Measurements from ENCODE around the gene KCNJ1. TPM values are rescaled to one million over a fixed set of nuclear protein-coding genes. Genes with fewer than 3 reads are reported as not detected.

The KCNJ1 gene
- total and polyA plus RNA-seq, 9 of the 15 experiments (the other 6 are each of a cell fraction or from before 2014, with no cell fraction given), result not detected

GRCh38 chr11:128814856-128815705 is 52.0 kb downstream of the KCNJ1 start (continued):
- TF ChIP-seq, protein P1, sequence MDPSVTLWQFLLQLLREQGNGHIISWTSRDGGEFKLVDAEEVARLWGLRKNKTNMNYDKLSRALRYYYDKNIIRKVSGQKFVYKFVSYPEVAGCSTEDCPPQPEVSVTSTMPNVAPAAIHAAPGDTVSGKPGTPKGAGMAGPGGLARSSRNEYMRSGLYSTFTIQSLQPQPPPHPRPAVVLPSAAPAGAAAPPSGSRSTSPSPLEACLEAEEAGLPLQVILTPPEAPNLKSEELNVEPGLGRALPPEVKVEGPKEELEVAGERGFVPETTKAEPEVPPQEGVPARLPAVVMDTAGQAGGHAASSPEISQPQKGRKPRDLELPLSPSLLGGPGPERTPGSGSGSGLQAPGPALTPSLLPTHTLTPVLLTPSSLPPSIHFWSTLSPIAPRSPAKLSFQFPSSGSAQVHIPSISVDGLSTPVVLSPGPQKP (CRISPR knock-in tag; IDR thresholded peaks at IDR 0.05), result no peak
- TF ChIP-seq POLR2H (tag; IDR thresholded peaks at IDR 0.05; ENCODE audit: low read depth) (no peak), NCOA1 (IDR thresholded peaks at IDR 0.05; ENCODE audit: low read depth) (no peak), CBFA2T3 (IDR thresholded peaks at IDR 0.05) (no peak), ZNF707 (CRISPR knock-in tag; conservative IDR thresholded peaks at IDR 0.05) (no peak)
- TF ChIP-seq, protein P2, sequence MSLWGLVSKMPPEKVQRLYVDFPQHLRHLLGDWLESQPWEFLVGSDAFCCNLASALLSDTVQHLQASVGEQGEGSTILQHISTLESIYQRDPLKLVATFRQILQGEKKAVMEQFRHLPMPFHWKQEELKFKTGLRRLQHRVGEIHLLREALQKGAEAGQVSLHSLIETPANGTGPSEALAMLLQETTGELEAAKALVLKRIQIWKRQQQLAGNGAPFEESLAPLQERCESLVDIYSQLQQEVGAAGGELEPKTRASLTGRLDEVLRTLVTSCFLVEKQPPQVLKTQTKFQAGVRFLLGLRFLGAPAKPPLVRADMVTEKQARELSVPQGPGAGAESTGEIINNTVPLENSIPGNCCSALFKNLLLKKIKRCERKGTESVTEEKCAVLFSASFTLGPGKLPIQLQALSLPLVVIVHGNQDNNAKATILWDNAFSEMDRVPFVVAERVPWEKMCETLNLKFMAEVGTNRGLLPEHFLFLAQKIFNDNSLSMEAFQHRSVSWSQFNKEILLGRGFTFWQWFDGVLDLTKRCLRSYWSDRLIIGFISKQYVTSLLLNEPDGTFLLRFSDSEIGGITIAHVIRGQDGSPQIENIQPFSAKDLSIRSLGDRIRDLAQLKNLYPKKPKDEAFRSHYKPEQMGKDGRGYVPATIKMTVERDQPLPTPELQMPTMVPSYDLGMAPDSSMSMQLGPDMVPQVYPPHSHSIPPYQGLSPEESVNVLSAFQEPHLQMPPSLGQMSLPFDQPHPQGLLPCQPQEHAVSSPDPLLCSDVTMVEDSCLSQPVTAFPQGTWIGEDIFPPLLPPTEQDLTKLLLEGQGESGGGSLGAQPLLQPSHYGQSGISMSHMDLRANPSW (CRISPR knock-in tag; IDR thresholded peaks at IDR 0.05), result no peak
- TF ChIP-seq, protein P3, sequence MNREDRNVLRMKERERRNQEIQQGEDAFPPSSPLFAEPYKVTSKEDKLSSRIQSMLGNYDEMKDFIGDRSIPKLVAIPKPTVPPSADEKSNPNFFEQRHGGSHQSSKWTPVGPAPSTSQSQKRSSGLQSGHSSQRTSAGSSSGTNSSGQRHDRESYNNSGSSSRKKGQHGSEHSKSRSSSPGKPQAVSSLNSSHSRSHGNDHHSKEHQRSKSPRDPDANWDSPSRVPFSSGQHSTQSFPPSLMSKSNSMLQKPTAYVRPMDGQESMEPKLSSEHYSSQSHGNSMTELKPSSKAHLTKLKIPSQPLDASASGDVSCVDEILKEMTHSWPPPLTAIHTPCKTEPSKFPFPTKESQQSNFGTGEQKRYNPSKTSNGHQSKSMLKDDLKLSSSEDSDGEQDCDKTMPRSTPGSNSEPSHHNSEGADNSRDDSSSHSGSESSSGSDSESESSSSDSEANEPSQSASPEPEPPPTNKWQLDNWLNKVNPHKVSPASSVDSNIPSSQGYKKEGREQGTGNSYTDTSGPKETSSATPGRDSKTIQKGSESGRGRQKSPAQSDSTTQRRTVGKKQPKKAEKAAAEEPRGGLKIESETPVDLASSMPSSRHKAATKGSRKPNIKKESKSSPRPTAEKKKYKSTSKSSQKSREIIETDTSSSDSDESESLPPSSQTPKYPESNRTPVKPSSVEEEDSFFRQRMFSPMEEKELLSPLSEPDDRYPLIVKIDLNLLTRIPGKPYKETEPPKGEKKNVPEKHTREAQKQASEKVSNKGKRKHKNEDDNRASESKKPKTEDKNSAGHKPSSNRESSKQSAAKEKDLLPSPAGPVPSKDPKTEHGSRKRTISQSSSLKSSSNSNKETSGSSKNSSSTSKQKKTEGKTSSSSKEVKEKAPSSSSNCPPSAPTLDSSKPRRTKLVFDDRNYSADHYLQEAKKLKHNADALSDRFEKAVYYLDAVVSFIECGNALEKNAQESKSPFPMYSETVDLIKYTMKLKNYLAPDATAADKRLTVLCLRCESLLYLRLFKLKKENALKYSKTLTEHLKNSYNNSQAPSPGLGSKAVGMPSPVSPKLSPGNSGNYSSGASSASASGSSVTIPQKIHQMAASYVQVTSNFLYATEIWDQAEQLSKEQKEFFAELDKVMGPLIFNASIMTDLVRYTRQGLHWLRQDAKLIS (CRISPR knock-in tag; IDR thresholded peaks at IDR 0.05), result no peak
- TF ChIP-seq, protein P4, sequence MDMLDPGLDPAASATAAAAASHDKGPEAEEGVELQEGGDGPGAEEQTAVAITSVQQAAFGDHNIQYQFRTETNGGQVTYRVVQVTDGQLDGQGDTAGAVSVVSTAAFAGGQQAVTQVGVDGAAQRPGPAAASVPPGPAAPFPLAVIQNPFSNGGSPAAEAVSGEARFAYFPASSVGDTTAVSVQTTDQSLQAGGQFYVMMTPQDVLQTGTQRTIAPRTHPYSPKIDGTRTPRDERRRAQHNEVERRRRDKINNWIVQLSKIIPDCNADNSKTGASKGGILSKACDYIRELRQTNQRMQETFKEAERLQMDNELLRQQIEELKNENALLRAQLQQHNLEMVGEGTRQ (CRISPR knock-in tag; IDR thresholded peaks at IDR 0.05), result no peak
